Natural killer cell (primary cell): Measurements from ENCODE around the gene SEC24C. TPM values are rescaled to one million over a fixed set of nuclear protein-coding genes. Genes with fewer than 3 reads are reported as not detected.
"Not testable (repeated sequence)": the region's sequence is repeated elsewhere in the genome, so short reads cannot be mapped to it uniquely, and the experiment has no call there.

Experiments used
- ATAC-seq, 3 donors: fragments of 150-1000 bp in 2 of 3; fragments of 200-7000 bp in 1 of 3; cut with Tn5 transposase; 1 replicate in 1 of 3; 2 replicates in 2 of 3; pipeline ENCODE4 v1.10.0; 2021; ENCODE audit warnings: mild to moderate bottlenecking in 2 of 3, moderate library complexity in 2 of 3
- DNase-seq, 2 donors: peaks; one replicate each; pipeline versions ENCODE4 v3.0.0 to v3.0.0-alpha.2; 2013 to 2021; ENCODE audit warnings: mixed read lengths in 1 of 2
- H3K27ac ChIP-seq: one replicate; pipeline ENCODE4 v1.5.1; 2013; ENCODE audit warnings: mild to moderate bottlenecking, low read length
- H3K27me3 ChIP-seq: one replicate; pipeline ENCODE4 v1.6.1; 2013; ENCODE audit warnings: low read length; ENCODE audit not compliant: control insufficient read depth, insufficient read depth
- H3K36me3 ChIP-seq: one replicate; pipeline ENCODE4 v1.6.1; 2013; ENCODE audit warnings: low read length; ENCODE audit not compliant: control insufficient read depth, insufficient read depth
- H3K4me1 ChIP-seq: one replicate; pipeline ENCODE4 v1.6.1; 2013; ENCODE audit warnings: low read length; ENCODE audit not compliant: control insufficient read depth, insufficient read depth
- H3K4me3 ChIP-seq: one replicate; pipeline ENCODE4 v1.5.1; 2013; ENCODE audit warnings: low read length
- H3K9me3 ChIP-seq: one replicate; pipeline ENCODE4 v1.6.1; 2013; ENCODE audit warnings: low read length; ENCODE audit not compliant: control insufficient read depth, insufficient read depth
- H3K27ac Mint-ChIP-seq, 2 donors: one replicate each; pipeline ENCODE4 v1.8.0; 2022; ENCODE audit warnings: mild to moderate bottlenecking in 2 of 2, mixed read lengths in 2 of 2, moderate library complexity in 1 of 2
- H3K27me3 Mint-ChIP-seq, 2 donors: one replicate each; pipeline ENCODE4 v1.8.0; 2022; ENCODE audit warnings: low read depth in 2 of 2, mixed read lengths in 2 of 2
- H3K36me3 Mint-ChIP-seq: one replicate; pipeline ENCODE4 v1.8.0; 2022; ENCODE audit warnings: mixed read lengths
- H3K4me1 Mint-ChIP-seq, 2 donors: one replicate each; pipeline ENCODE4 v1.8.0; 2022; ENCODE audit warnings: mixed read lengths in 2 of 2
- H3K4me3 Mint-ChIP-seq: one replicate; pipeline ENCODE4 v1.8.0; 2022; ENCODE audit warnings: mild to moderate bottlenecking, moderate library complexity, mixed read lengths
- H3K9me3 Mint-ChIP-seq, 2 donors: one replicate each; pipeline ENCODE4 v1.8.0; 2022; ENCODE audit warnings: mixed read lengths in 2 of 2
- CTCF ChIP-seq: fragments of 200-600 bp; IDR thresholded peaks from one replicate; pipeline ENCODE4 v1.8.0; 2022; ENCODE audit warnings: antibody characterized with exemption
- WGBS: methylation state at CpG from one replicate; pipeline ENCODE4 v1.1.7; 2013; ENCODE audit warnings: missing lambda C conversion rate; ENCODE audit not compliant: insufficient coverage; 5-methylcytosine and 5-hydroxymethylcytosine counted together
- intact Hi-C: fragments of 100-400 bp; cut with micrococcal nuclease; formaldehyde crosslinking; loops from one replicate; pipeline ENCODE4 v1.14.2; 2022
- total RNA-seq, 4 donors: library from RNA; stranded (reverse); fragments of 120-200 nt in 1 of 4; gene quantifications; one replicate each; pipeline versions ENCODE4 v1.2.3 to v1.2.4, GENCODE V29; 2013 to 2022

Gene SEC24C
- 100 to 1,000 TPM; 153 to 161 (median 160) TPM for total RNA-seq
- total RNA-seq (2013), result 68.5 TPM

GRCh38 chr10:73743905-73744663 is at the start of gene SEC24C:
TSS of gene SEC24C (plus strand) at chr10:73744372. CDS start at chr10:73746833, 2,461 bp downstream.
- Mint-ChIP-seq H3K4me1 (peaks cover 30 to 35% of the 10 kb centered on the region in 2 donors), H3K27me3 (no peaks in the 10 kb centered on the region), H3K36me3 (no peaks in the 10 kb centered on the region), H3K9me3 (no peaks in the 10 kb centered on the region), H3K4me3 (peak within 1 kb of the TSS; percentile 100), H3K27ac (peak within 1 kb of the TSS; percentile 98 to 99)
- H3K4me1 ChIP-seq, result peaks cover 27% of the 10 kb centered on the region
- intact Hi-C loops, result loop anchor here (1.0 to 2.0 kb wide), 4 partner anchors 14 to 41 kb away; partner anchors contain the start of gene ZSWIM8
- ATAC-seq (peak; percentile 88 to 95 (median 88)), DNase-seq (peak; percentile 95 to 99)
- peak within 1 kb of the TSS; percentile 92 for H3K27ac ChIP-seq
- no peak for TF ChIP-seq CTCF
- H3K4me3 ChIP-seq, result peak within 1 kb of the TSS; percentile 73
- no peaks in the 10 kb centered on the region for H3K27me3 ChIP-seq
- WGBS, result under 1% methylated on average over 36 of the region's 36 CpGs
- H3K9me3 ChIP-seq, result no peaks in the 10 kb centered on the region
- peaks cover 6% of the 10 kb centered on the region for H3K36me3 ChIP-seq

- H3K4me1 Mint-ChIP-seq, H3K27ac ChIP-seq, H3K9me3 ChIP-seq, H3K27ac Mint-ChIP-seq, H3K4me1 ChIP-seq, H3K36me3 ChIP-seq, H3K27me3 ChIP-seq, intact Hi-C loops, H3K27me3 Mint-ChIP-seq, H3K4me3 ChIP-seq, H3K36me3 Mint-ChIP-seq, ATAC-seq, DNase-seq, H3K9me3 Mint-ChIP-seq, H3K4me3 Mint-ChIP-seq: not testable (repeated sequence)
Measured at GRCh38 chr10:73695302-73695701, 48.9 kb upstream of the SEC24C start.

- DNase-seq, H3K36me3 ChIP-seq, H3K4me3 ChIP-seq, intact Hi-C loops, H3K27ac Mint-ChIP-seq, ATAC-seq, H3K9me3 Mint-ChIP-seq, H3K27me3 Mint-ChIP-seq, H3K4me1 ChIP-seq, H3K4me3 Mint-ChIP-seq, H3K9me3 ChIP-seq, H3K4me1 Mint-ChIP-seq, H3K27ac ChIP-seq, H3K27me3 ChIP-seq, H3K36me3 Mint-ChIP-seq: not testable (repeated sequence)
- 100% methylated on average over 14 of the region's 16 CpGs for WGBS
Measured at GRCh38 chr10:73697675-73698159, 46.5 kb upstream of the SEC24C start, which contains the start of gene AGAP5. TSS of gene AGAP5 (minus strand) at chr10:73698109. CDS start at chr10:73697755, 354 bp downstream.

- H3K4me1 Mint-ChIP-seq, H3K27ac Mint-ChIP-seq, H3K27me3 Mint-ChIP-seq, H3K27me3 ChIP-seq, ATAC-seq, H3K4me3 ChIP-seq, DNase-seq, H3K36me3 Mint-ChIP-seq, H3K27ac ChIP-seq, intact Hi-C loops, H3K4me1 ChIP-seq, H3K4me3 Mint-ChIP-seq, H3K36me3 ChIP-seq, H3K9me3 Mint-ChIP-seq, H3K9me3 ChIP-seq: not testable (repeated sequence)
- 90% methylated on average over 2 of the region's 2 CpGs for WGBS
Measured at GRCh38 chr10:73698819-73699218, 45.4 kb upstream of the SEC24C start.

- ATAC-seq, H3K9me3 Mint-ChIP-seq, H3K9me3 ChIP-seq, H3K4me1 ChIP-seq, H3K4me1 Mint-ChIP-seq, H3K36me3 Mint-ChIP-seq, H3K4me3 ChIP-seq, H3K36me3 ChIP-seq, H3K4me3 Mint-ChIP-seq, H3K27me3 ChIP-seq, H3K27ac ChIP-seq, H3K27me3 Mint-ChIP-seq, intact Hi-C loops, DNase-seq, H3K27ac Mint-ChIP-seq: not testable (repeated sequence)
Measured at GRCh38 chr10:73703924-73704323, 40.2 kb upstream of the SEC24C start.

- intact Hi-C loops, H3K9me3 Mint-ChIP-seq, H3K9me3 ChIP-seq, H3K36me3 Mint-ChIP-seq, DNase-seq, ATAC-seq, H3K4me3 ChIP-seq, H3K4me1 ChIP-seq, H3K36me3 ChIP-seq, H3K27me3 Mint-ChIP-seq, H3K4me1 Mint-ChIP-seq, H3K27me3 ChIP-seq, H3K4me3 Mint-ChIP-seq, H3K27ac Mint-ChIP-seq, H3K27ac ChIP-seq: not testable (repeated sequence)
- 57% methylated on average over 1 of the region's 1 CpG for WGBS
Measured at GRCh38 chr10:73705506-73706072, 38.6 kb upstream of the SEC24C start.

GRCh38 chr10:73706488-73706887 is 37.7 kb upstream of the SEC24C start:
- H3K36me3 ChIP-seq, H3K36me3 Mint-ChIP-seq, H3K9me3 ChIP-seq, ATAC-seq, H3K4me1 Mint-ChIP-seq, DNase-seq, H3K27ac Mint-ChIP-seq, H3K27me3 Mint-ChIP-seq, H3K9me3 Mint-ChIP-seq, H3K4me3 ChIP-seq, H3K27me3 ChIP-seq, H3K4me1 ChIP-seq, intact Hi-C loops, H3K27ac ChIP-seq, H3K4me3 Mint-ChIP-seq: not testable (repeated sequence)
- 100% methylated on average over 1 of the region's 2 CpGs for WGBS
